GM21825 (cell line): Measurements from ENCODE around the gene RCE1.

Experiments used
- ATAC-seq: cut with Tn5 transposase; IDR thresholded peaks from one replicate; pipeline ENCODE4 v1.9.1; 2021; ENCODE audit warnings: mild to moderate bottlenecking, moderate library complexity; ENCODE audit not compliant: unreplicated experiment

The RCE1 gene

DNA sequence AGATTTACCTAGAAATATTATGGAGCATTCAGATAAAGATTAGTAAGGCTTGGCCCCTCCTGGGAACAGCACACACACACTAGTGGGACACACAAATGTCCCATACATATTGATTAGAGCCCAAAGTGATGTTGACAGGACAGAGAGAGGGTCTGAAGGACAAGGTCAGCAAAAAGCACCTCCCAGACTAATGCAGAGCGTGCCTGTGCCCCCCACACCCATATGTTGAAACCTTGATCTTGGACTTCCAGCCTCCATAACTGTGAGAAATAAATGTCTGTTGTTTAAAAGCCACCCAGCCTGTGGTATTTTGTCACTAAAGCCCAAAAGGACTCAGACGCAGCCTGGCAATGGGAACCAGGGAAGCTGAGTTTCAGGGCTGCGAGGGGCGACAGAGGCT, 41.2 kb downstream of the RCE1 start:
- no peak for ATAC-seq

- ATAC-seq = no peak
Observed at GRCh38 chr11:66885469-66885868, 42.2 kb downstream of the RCE1 start.

DNA sequence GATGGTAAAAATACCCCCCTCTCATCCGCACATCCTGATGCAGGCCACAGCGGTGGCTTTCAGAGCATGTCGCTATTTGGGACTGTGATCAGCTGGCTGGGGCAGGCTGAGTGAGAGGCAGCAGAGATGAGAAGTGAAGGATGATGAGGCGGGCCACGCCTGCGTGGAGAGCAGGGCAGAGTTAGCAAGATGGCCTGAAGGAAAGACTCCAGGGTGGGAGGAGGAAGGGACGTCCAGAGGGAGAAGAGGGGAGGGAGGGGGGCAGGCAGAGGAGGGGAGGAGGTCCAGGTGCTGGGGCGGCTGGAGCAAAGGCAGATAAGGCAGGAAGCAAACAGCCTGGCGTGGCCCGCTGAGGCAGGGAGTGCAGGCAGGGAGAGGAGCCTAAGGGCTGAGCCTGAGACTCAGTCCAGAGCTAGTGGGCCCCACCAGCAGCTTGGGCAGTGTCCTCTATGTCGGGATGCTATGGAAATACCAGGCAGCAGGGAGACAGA, 42.8 kb downstream of the RCE1 start:
- no peak for ATAC-seq

DNA sequence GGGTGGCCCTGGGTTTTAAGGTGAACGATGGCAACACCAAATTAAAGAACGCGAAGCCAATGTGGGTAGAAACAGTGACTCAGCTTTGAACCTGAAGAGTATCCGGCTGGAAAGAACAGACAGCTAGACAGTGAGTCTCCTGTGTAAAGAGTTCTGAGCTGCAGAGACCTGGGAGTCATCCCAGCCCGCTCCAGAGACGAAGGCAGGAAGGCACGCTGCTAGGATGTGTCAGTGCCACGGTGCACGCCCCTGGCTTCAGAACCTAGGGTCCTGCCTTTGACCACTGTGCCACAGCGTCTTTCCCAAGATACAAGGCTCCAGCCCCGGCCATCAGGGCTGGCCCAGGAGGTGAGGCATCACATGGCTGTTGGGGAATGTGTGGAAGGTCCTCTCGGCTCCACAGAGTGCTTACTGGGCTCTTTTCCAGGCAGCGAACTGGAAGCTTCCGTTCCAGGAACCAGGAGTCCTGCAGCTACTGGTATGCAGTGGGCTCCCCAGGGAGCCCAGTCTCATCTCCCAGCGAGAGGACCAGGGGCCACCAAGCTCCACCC, 43.5 kb downstream of the RCE1 start:
- no peak for ATAC-seq

GRCh38 chr11:66887526-66887925, 44.3 kb downstream of the RCE1 start:
- no peak for ATAC-seq

DNA sequence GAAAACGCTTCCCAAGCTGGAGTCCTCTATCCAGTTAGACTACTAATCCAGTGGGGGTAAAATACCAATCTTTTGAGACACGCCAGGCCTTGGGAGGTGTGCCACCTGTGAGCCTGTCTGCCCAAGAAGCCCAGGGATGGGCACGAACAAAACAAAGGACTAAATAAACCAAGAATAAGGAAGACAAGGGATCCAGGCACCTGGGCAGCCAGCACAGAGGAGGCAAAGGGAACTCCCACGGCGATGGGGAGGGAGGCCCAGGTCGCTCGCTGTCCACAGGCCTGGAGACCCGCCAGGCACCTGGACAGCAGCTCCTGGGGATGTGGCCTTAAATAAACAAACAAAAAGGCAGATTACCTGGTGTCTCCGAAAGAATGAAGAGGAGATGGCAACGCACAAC, 45.0 kb downstream of the RCE1 start:
- ATAC-seq = no peak

- no peak for ATAC-seq
Observed at GRCh38 chr11:66889960-66890359, 46.7 kb downstream of the RCE1 start.

- ATAC-seq = peak; percentile 86
Observed at GRCh38 chr11:66891851-66892660, 48.8 kb downstream of the RCE1 start.

- ATAC-seq = no peak
Observed at GRCh38 chr11:66892911-66893310, 49.7 kb downstream of the RCE1 start.

DNA sequence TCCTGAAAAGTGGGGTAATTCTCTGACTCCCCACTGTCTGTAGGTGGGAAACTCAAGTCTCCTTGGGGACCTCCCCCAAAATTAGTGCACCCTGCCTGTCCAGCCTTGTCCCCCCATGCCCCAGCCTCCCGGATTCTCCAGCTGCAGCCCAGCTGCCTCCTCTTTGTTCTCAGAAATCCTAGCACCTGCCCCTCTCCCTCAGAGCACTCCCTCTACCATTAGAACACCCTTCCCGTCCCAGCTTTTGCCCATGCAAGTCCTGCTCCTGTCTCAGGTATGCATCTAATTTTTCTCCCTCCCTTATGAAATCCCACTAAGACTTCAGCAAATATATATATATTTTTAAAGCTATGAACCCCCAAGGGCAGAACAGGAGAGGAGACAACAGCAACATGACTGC, 50.9 kb downstream of the RCE1 start:
- no peak for ATAC-seq
